DOHH2 (cell line): ENCODE results near the gene NFKBIZ.

Experiments used
- CTCF ChIP-seq: fragments of 200-600 bp; sonication (generic); IDR thresholded peaks from one replicate; pipeline ENCODE4 v1.5.1; 2014; ENCODE audit warnings: antibody characterized with exemption, mild to moderate bottlenecking, low read depth, low read length; ENCODE audit not compliant: poor library complexity, severe bottlenecking
- EZH2phosphoT487 ChIP-seq: fragments of 200-600 bp; sonication (generic); IDR thresholded peaks from 2 replicates; pipeline ENCODE4 v1.6.1; 2017; ENCODE audit warnings: borderline replicate concordance, mild to moderate bottlenecking, antibody characterized with exemption, low read length, moderate library complexity, mixed read lengths

- TF ChIP-seq CTCF, result no peak
- TF ChIP-seq EZH2phosphoT487, result no peak
Observed at GRCh38 chr3:101859882-101860448, 10.7 kb downstream of the NFKBIZ start.
